SK-N-SH (cell line): Measurements from ENCODE around the gene FCSK. TPM values are rescaled to one million over a fixed set of nuclear protein-coding genes. Genes with fewer than 3 reads are reported as not detected.

Source experiments
- CTCF ChIA-PET: fragments of 300-600, 350-600 bp; formaldehyde crosslinking; extraction: SDS; loops from one replicate; lab custom pipeline; 2021; lab: Yijun Ruan, JAX
- POLR2A ChIA-PET: fragments of 350-600 bp; sonication (Branson Sonifier 250); formaldehyde crosslinking; extraction: SDS; loops from one replicate; lab custom pipeline; 2020; ENCODE audit warnings: antibody characterized with exemption, inconsistent platforms; lab: Yijun Ruan, JAX
- DNase-seq: peaks from one replicate; pipeline ENCODE4 v3.0.0; 2012
- H2AFZ ChIP-seq: fragments of 200-600 bp; sonication (generic); 2 replicates; pipeline ENCODE4 v1.8.1; 2016; ENCODE audit warnings: antibody characterized with exemption, mild to moderate bottlenecking, low read depth
- H3F3A ChIP-seq: fragments of 200-600 bp; sonication (generic); replicated peaks from 2 replicates; pipeline ENCODE3; 2016; ENCODE audit warnings: antibody characterized with exemption, mild to moderate bottlenecking; ENCODE audit not compliant: insufficient read depth
- H3K27ac ChIP-seq, 2 experiments: fragments of 200-500 bp in 1 of 2; fragments of 200-600 bp in 1 of 2; sonication (Bioruptor generic) in 1 of 2; sonication (generic), shearing (Covaris generic) in 1 of 2; 2 replicates each; pipeline versions ENCODE4 v1.5.1 to v1.6.1; 2014 to 2016; ENCODE audit warnings: low read depth in 2 of 2, inconsistent platforms in 1 of 2, low read length in 1 of 2, mild to moderate bottlenecking in 1 of 2, mixed read lengths in 1 of 2
- H3K27me3 ChIP-seq: fragments of 200-600 bp; sonication (generic), shearing (Covaris generic); 2 replicates; pipeline ENCODE4 v1.6.1; 2016; ENCODE audit warnings: mixed run types; ENCODE audit not compliant: insufficient read depth
- H3K36me3 ChIP-seq, 2 experiments: fragments of 200-500 bp in 1 of 2; fragments of 200-600 bp in 1 of 2; sonication (Bioruptor generic) in 1 of 2; sonication (generic) in 1 of 2; replicated peaks in 1 of 2; 2 replicates each; pipeline versions ENCODE3 to v1.5.1; 2014 to 2016; ENCODE audit warnings: low read length in 1 of 2, mild to moderate bottlenecking in 1 of 2; ENCODE audit not compliant: insufficient read depth in 2 of 2, control insufficient read depth in 1 of 2
- H3K4me1 ChIP-seq, 2 experiments: fragments of 200-500 bp in 1 of 2; fragments of 200-600 bp in 1 of 2; sonication (Bioruptor generic) in 1 of 2; sonication (generic), shearing (Covaris generic) in 1 of 2; 2 replicates each; pipeline versions ENCODE4 v1.5.1 to v1.6.1; 2014 to 2016; ENCODE audit warnings: low read depth in 1 of 2, low read length in 1 of 2, mixed run types in 1 of 2; ENCODE audit not compliant: insufficient read depth in 2 of 2, control insufficient read depth in 1 of 2
- H3K4me2 ChIP-seq: fragments of 200-600 bp; sonication (generic), shearing (Covaris generic); 2 replicates; pipeline ENCODE4 v1.6.1; 2017; ENCODE audit warnings: mixed run types
- H3K4me3 ChIP-seq, 2 experiments: fragments of 200-500 bp in 1 of 2; fragments of 200-600 bp in 1 of 2; sonication (Bioruptor generic) in 1 of 2; sonication (generic), shearing (Covaris generic) in 1 of 2; 2 replicates each; pipeline versions ENCODE4 v1.5.1 to v1.8.1; 2014 to 2016; ENCODE audit warnings: low read depth in 2 of 2, inconsistent platforms in 1 of 2, low read length in 1 of 2, mild to moderate bottlenecking in 1 of 2, mixed read lengths in 1 of 2, moderate library complexity in 1 of 2
- H3K79me2 ChIP-seq: fragments of 200-600 bp; sonication (generic); 2 replicates; pipeline ENCODE4 v1.8.1; 2017; ENCODE audit warnings: mild to moderate bottlenecking; ENCODE audit not compliant: insufficient read depth
- H3K9ac ChIP-seq: fragments of 200-600 bp; sonication (generic); 2 replicates; pipeline ENCODE4 v1.6.1; 2017; ENCODE audit warnings: mixed run types
- H3K9me2 ChIP-seq: fragments of 200-600 bp; sonication (generic); 2 replicates; pipeline ENCODE4 v1.6.1; 2017; ENCODE audit warnings: mixed run types
- H3K9me3 ChIP-seq: fragments of 200-600 bp; sonication (generic); 2 replicates; pipeline ENCODE4 v1.6.1; 2017; ENCODE audit warnings: mixed run types, mild to moderate bottlenecking, moderate library complexity
- H4K20me1 ChIP-seq: fragments of 200-600 bp; sonication (generic); 2 replicates; pipeline ENCODE4 v1.6.1; 2017; ENCODE audit warnings: mild to moderate bottlenecking, mixed run types; ENCODE audit not compliant: insufficient read depth
- CTCF ChIP-seq: fragments of 200-600 bp; sonication (generic); IDR thresholded peaks from 2 replicates; pipeline ENCODE4 v1.6.1; 2017; ENCODE audit warnings: antibody characterized with exemption, mild to moderate bottlenecking, moderate library complexity
- FOSL2 ChIP-seq: IDR thresholded peaks from 2 replicates; pipeline ENCODE4 v1.4.0; 2012; ENCODE audit warnings: low read depth, mild to moderate bottlenecking, moderate library complexity, borderline replicate concordance
- JUND ChIP-seq: IDR thresholded peaks from 2 replicates; pipeline ENCODE4 v1.4.0; 2012
- RAD21 ChIP-seq: IDR thresholded peaks from 2 replicates; pipeline ENCODE4 v1.6.1; 2012; ENCODE audit warnings: mild to moderate bottlenecking, low read length
- REST ChIP-seq: IDR thresholded peaks from 2 replicates; pipeline ENCODE4 v1.6.1; 2012; ENCODE audit warnings: mild to moderate bottlenecking, low read depth, low read length, moderate library complexity
- WGBS: methylation state at CpG from one replicate; pipeline ENCODE4 v1.1.6; 2017; ENCODE audit warnings: low lambda C conversion rate; 5-methylcytosine and 5-hydroxymethylcytosine counted together
- polyA plus RNA-seq, 3 experiments: library from polyadenylated mRNA; depleted of rRNA; stranded (reverse); fragments of >200 nt; gene quantifications; 2 replicates each; pipeline ENCODE4 v1.2.3, GENCODE V29; 2012
- small RNA-seq, 7 experiments: library from RNA; depleted of rRNA; stranded (forward); fragments of <200 nt; gene quantifications; one replicate each; pipeline ENCODE3, GENCODE V24; 2012

Gene FCSK
- polyA plus RNA-seq, 1 of the 3 experiments (the other 2 are of a cell fraction) = 9.7 TPM

GRCh38 chr16:70529051-70529777 is 74.8 kb downstream of the FCSK start:
- Histone ChIP-seq H3K9me3 (no peaks in the 10 kb centered on the region), H3K27ac (peak overlapping the region in 1 of 2 experiments; percentile 81; a peak in 3 of 4 replicates), H3K4me2 (peak overlapping the region; percentile 69), H3K9ac (peak overlapping the region; percentile 33; the same call in 1 of the 2 replicates), H3K36me3 (peaks cover 61 to 81% of the 10 kb centered on the region in 2 experiments), H3K9me2 (no peaks in the 10 kb centered on the region), H3F3A (peaks cover 49% of the 10 kb centered on the region), H3K27me3 (no peaks in the 10 kb centered on the region), H3K79me2 (peaks cover 100% of the 10 kb centered on the region), H3K4me3 (peak overlapping the region in 1 of 2 experiments; percentile 23; a peak in 1 of 4 replicates), H4K20me1 (peaks cover 65% of the 10 kb centered on the region), H3K4me1 (peaks cover 10 to 26% of the 10 kb centered on the region in 2 experiments), H2AFZ (no peak overlapping the region)
- WGBS = 49% methylated on average over 8 of the region's 8 CpGs
- no peak for TF ChIP-seq REST
- TF ChIP-seq JUND = peak; percentile 52
- TF ChIP-seq CTCF = peak; percentile 82
- peak; percentile 50 for TF ChIP-seq RAD21
- TF ChIP-seq FOSL2 = 0 out of 2 replicates have a peak, but pooled peaks have one; percentile 45
- POLR2A ChIA-PET = no interaction called here
- DNase-seq = peak; percentile 46
- CTCF ChIA-PET = interaction anchor here (0.6 to 2.6 kb wide), 13 partner anchors 10 to 888 kb away, joined by 3 to 7 read pairs (median 3); no protein-coding TSS in a partner anchor

Small RNAs within 50 kb of the gene (small RNA-seq; reads per million reads assigned to genes)
- gene RNU6-23P (0 to 2.4 (median 0.21) reads per million in 7 experiments), gene RPS27P26 (0 reads per million in 7 experiments), gene SNORD111B (16.1 to 300 (median 80.3) reads per million in 7 experiments)

Other genes with a start within 250 kb of the FCSK start
- 10.0 and 10.6 TPM in 2 replicates for gene EXOSC6, start 202.7 kb upstream of the FCSK start, polyA plus RNA-seq (2012; rRNA removed)
- gene AARS1, start 165.1 kb upstream of the FCSK start, polyA plus RNA-seq (2012; rRNA removed) = 70.5 and 77.3 TPM in 2 replicates
- 20.1 and 43.6 TPM in 2 replicates for gene DDX19B, start 155.4 kb upstream of the FCSK start, polyA plus RNA-seq (2012; rRNA removed)
- 56.0 and 61.1 TPM in 2 replicates for gene DDX19A, start 107.7 kb upstream of the FCSK start, polyA plus RNA-seq (2012; rRNA removed)
- 11.4 and 19.9 TPM in 2 replicates for gene ST3GAL2, start 15.5 kb upstream of the FCSK start, polyA plus RNA-seq (2012; rRNA removed)
- gene COG4, start 69.0 kb downstream of the FCSK start, polyA plus RNA-seq (2012; rRNA removed) = 54.4 and 72.7 TPM in 2 replicates
- gene SF3B3, start 69.2 kb downstream of the FCSK start, polyA plus RNA-seq (2012; rRNA removed) = 75.9 and 81.7 TPM in 2 replicates
- 0.18 and 0.19 TPM in 2 replicates for gene IL34, start 192.0 kb downstream of the FCSK start, polyA plus RNA-seq (2012; rRNA removed)
- 41.3 and 54.1 TPM in 2 replicates for gene MTSS2, start 231.5 kb downstream of the FCSK start, polyA plus RNA-seq (2012; rRNA removed)